HG02678 (cell line): Measurements from ENCODE around the gene ANAPC2.

ENCODE experiments used
- ATAC-seq: cut with Tn5 transposase; IDR thresholded peaks from one replicate; pipeline ENCODE4 v1.9.1; 2021; ENCODE audit warnings: mild to moderate bottlenecking, moderate library complexity; ENCODE audit not compliant: unreplicated experiment

The ANAPC2 gene

GRCh38 chr9:137216188-137216965 lies 28.0 kb upstream of the ANAPC2 start:
- no peak for ATAC-seq

DNA sequence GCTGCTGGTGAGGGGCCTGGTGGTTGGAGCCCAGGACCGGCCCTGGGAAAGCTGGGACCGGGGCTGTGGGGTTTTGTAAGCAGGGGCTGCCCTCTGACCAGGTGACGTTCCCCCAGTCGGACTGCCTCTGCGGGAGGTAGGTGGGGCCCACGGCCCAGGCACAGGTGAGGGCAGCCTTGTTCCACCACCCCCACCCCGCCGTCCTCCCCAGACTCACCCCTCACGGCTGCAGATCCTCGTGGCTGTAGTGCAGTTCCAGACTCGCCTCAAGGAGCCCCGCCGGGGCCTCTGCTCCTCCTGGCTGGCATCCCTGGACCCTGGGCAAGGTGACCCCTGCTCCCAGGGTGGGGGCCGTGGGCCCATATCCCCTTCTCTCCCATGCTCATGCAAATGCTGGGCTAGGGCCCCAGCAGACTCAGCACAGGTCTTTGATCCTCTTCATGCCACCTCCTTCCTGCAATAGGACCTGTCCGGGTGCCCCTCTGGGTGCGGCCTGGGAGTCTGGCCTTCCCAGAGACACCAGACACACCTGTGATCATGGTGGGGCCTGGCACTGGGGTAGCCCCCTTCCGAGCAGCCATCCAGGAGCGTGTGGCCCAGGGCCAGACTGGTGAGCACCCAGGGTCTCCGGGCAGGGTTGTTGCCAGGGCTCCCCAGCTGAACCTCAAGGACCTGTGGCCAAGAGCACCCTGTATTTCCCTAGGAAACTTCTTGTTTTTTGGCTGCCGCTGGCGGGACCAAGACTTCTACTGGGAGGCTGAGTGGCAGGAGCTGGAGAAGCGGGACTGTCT lies 27.0 kb upstream of the ANAPC2 start:
- no peak for ATAC-seq

GRCh38 chr9:137214620-137215019 lies 26.3 kb upstream of the ANAPC2 start:
- no peak for ATAC-seq

DNA sequence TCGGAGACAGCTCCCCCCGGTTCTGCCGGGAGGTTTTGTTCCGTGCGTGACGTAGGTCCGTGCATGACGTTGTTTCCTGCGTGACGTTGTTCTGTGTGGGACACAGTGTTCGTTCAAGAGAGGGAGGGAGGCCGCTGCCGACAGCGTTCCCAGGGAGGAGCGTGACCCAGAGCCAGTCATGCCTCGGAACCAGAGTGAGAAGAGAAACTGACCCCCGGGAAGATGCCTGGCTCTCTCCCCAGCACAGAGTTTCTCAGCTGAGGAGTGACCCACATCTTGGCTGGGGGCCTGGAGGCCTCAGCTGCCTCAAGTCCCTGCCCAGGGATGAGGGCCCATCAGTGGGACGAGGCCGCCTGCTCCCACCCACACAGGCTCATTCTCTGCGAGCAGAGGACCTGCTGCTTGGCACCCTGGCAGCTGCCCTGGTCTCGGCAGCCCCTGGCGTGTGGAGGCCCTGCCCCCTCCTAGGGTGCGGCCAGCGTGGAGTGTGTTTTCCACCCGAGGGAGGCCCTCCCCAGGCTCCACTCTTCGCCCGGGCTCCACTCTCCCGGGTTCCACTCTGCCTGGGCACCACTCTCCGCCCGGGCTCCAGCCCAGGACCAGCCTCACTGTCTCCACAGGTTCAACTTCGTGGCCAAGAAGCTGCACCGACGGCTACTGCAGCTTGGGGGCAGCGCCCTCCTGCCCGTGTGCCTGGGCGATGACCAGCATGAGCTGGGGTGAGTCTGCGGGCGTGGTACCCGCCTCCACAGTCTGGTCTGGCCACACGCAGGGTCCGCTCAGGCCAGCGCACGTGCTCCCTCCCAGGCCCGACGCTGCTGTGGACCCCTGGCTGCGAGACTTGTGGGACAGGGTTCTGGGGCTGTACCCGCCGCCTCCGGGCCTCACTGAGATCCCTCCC lies 25.1 kb upstream of the ANAPC2 start:
- no peak for ATAC-seq

DNA sequence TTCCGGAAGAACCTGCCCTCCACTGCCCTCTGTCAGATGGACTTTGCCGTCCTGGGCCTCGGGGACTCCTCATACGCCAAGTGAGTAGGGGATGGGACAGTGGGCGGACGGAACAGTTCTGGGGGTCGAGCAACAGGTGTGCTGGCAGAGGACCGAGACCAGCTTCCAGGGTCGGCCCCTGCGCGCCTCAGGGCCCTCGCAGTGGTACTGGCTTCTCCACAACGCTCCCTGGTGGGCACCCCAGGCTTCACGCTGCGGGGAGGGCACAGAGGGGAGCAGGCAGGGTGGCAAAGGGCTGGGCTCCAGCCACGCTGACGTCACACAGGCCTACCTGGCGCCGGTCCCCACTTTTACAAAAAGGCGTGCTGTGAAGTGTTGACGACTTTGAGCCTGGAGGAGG lies 24.2 kb upstream of the ANAPC2 start:
- no peak for ATAC-seq

DNA sequence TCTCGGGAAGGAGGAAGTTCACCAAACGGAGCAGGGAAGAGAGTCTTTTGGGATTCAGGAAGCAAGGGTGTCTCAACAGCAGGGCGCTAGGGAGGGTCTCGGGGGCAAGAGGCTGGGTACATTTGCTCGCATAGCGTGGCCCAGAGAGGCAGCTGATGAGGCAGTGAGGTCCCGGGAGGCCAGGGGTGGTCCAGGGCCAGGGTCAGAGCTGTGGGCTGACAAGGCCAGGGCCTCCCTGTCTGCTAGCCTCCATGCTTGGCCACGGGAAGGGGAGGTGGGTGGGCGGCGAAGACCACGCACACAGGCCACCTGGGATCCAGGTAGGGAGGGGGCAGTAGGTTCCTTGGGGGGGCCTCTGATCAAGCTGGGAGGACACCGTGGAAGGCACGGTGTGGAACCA lies 23.2 kb upstream of the ANAPC2 start:
- ATAC-seq, result no peak

- ATAC-seq, result no peak
These were observed 18.2 kb upstream of the ANAPC2 start for GRCh38 chr9:137206602-137207001.

DNA sequence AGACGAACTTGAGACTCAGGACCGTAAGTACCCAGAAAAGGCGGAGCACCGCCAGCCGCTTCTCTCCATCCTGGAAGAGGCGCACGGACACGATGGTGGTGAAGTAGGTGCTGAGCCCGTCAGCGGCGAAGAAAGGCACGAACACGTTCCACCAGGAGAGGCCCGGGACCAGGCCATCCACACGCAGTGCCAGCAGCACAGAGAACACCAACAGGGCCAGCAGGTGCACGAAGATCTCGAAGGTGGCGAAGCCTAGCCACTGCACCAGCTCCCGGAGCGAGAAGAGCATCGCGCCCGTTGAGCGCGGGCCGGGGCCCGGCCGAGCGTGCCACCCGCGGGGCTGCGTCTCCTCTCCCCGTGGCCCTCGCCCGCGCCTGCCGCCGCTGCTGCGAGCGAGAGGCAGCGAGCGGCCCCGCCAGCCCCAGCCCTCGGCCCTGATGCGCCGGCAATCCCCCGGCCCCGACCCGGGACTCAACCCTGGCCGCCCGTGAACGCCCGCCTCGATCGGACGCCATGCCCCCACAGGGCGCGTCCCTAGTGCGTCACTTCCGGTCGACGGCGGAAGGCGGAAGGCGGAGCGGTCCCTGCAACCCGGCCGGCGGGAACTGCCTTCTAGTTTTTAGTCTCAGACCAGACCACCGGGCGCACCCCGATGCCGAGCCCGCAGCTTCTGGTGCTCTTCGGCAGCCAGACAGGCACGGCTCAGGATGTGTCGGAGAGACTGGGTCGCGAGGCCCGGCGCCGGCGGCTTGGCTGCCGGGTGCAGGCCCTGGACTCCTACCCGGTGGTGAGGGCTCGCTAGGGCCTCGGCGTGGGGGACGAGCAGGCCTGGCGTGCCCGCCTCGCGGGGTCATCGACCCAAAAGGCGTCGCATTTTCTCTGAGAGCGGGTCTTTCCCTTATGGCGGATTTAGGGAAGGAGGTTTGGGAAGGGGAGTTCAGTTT lies 17.0 kb upstream of the ANAPC2 start, which contains the start of the genes NDOR1 and TMEM203:
NDOR1 (plus strand) TSS at position 575 of the 944 bp plus-strand sequence; CDS start at position 653, 78 bp downstream.
TMEM203 (minus strand) TSS at position 523 of the 944 bp plus-strand sequence; CDS start at position 289, 234 bp downstream.
- ATAC-seq, result no peak

DNA sequence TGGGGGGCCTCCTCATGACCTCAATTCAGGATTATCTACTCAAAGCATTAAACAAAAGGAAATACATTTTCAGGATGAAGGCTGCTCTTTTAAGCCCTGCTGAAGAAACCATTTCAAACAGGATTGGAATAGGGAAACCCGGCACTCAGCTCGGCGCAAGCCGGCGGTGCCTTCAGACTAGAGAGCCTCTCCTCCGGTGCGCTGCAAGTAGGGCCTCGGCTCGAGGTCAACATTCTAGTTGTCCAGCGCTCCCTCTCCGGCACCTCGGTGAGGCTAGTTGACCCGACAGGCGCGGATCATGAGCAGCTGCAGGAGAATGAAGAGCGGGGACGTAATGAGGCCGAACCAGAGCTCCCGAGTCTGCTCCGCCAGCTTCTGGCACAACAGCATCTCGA lies 16.4 kb upstream of the ANAPC2 start:
- no peak for ATAC-seq

- no peak for ATAC-seq
These were observed 14.6 kb upstream of the ANAPC2 start for GRCh38 chr9:137202966-137203365.

GRCh38 chr9:137201205-137201868 lies 13.0 kb upstream of the ANAPC2 start:
- no peak for ATAC-seq

- ATAC-seq, result peak; percentile 91
These were observed 12.2 kb upstream of the ANAPC2 start, which contains the start of gene TPRN for GRCh38 chr9:137200311-137201204. Gene TPRN, minus strand, starts transcription at chr9:137200741. Its CDS starts 30 bp downstream, at chr9:137200711.

DNA sequence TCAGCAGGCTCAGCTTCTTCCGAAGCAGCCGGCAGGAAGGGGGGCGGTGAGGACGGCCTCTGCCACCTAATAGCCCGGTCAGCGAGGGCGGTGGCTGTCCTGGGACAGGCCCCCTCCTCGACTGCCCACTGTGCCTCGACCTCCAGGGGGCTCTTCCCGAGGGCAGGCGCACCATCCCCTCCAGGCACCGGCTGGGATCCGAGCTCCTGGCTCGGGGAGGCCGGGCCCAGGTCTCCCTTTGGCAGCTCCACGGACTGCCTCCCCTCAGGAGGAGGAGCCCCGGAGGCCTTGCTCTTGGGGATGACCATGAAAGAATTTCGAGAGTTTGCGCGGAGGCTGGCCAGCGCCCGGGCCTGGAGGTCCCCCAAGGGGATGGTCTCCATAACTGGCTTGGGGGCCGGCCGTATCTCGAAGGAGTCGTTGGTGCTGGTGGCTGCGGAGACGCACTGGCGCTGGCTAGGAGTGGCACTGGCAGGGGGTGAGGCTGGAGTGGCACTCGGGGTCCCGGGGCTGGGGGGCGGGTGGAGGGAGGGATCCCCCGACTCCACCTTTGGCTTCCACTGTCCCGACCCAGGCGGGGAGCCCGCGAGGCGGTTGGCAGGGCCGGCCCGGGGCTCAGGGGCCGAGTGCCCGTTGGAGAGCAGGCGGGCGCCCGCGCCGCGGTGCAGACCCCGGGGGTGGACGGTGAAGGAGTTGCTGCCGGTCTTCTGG lies 11.2 kb upstream of the ANAPC2 start:
- no peak for ATAC-seq

GRCh38 chr9:137198902-137199283 lies 10.5 kb upstream of the ANAPC2 start:
- no peak for ATAC-seq

GRCh38 chr9:137198051-137198901 lies 9.9 kb upstream of the ANAPC2 start:
- no peak for ATAC-seq

DNA sequence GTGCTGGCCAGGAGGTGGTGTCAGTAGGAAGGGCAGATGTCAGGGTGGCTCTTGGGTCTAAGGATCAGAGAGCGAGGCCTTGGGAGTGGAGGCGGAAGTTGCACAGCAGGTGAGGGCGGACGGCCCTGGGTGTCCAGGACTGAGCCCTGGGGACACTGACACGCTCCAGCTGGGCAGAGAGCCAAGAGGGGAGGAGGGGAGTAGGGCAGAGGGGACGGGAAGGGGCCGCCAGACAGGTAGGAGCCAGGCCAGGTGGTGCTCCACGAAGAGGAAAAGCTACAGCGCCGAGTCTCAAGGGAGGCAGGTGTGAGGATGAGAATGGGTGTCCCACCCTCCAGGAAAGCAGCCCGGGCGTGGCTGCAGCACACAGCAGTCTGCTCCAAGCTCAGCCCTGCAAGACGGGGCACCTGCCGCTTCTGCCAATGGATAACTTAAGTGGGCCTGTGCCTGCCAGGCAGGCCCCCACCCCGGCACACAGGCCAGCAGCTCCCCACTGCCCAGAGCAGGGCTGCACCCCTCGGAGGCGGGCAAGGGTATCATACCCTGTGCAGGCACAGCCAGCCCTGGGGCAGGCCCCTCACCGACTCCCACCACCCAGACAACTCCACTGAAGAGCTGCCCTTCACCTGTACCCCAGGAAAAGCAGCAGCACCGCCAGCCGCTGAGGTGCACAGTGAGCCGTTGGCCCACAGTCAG lies 7.3 kb upstream of the ANAPC2 start:
- ATAC-seq, result no peak
